GM18508 (cell line): ENCODE results near the gene XYLB.

Source experiments
- ATAC-seq: cut with Tn5 transposase; IDR thresholded peaks from one replicate; pipeline ENCODE4 v1.9.1; 2021; ENCODE audit warnings: moderate number of reproducible peaks; ENCODE audit not compliant: insufficient read depth, unreplicated experiment

XYLB gene

DNA sequence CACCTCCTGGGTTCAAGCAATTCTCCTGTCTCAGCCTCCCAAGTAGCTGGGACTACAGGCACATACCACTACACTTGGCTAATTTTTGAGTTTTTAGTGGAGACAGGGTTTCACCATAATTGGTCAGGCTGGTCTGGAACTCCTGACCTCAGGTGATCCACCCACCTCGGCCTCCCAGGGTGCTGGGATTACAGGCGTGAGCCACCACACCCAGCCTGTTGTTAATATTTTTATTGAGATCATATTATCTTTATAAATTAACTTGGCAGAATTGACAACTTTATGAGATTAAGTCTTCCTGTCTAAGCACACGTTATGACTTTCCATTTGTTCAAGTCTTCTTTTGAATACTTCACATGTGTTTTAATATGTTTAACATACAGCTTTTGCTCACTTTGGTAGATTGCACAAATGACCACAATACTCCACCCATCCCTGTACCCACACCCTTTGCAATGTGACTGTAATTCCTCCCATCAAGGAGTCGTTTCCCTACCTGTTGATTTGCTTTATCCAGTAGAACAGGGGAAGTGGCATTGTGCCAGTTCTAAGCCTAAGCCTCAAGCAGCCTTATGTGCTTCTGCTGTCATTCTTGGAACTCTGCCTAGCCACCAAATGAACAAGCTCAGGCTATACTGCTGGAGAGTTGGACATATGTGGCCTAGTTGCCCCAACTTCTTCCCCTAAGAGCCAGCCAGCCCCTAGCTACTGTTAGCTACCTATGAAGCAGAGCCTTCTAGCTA lies 8.2 kb downstream of the XYLB start:
- no peak for ATAC-seq

DNA sequence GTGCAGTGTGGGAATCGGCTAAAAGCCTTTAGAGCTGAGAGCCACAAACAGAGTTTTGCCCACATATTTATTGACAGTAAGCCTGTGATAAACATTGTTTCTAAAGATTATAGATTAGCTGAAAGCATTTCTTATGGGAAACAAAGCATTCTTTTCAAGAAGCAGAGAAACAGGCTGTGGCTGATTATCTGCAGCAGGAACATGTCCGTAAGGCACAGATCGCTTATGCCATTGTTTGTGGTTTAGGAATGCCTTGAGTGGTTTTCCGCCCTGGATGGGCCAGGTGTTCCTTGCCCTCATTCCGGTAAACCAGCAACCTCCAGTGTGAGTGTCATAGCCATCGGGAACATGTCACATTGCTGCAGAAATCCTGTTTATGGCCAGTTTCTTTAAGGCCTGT lies 12.5 kb downstream of the XYLB start:
- no peak for ATAC-seq

DNA sequence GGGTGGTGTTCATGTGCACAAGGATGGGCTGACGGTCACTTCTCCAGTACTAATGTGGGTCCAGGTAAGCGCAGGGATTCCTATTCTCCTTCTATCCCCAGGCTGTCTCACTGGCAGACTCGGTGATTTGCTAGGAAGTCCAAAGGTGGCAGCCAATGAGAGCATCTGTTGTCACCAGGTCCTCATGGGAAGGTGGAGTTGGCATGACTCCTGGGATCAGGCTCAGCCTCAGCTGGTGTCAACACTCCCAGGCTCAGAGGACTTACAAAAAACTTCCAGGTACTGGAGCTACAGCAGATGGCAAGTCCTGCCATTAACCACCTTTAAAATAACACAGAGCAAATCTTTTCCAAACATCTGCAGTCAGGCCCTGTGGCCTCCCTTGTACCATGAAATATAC lies 13.8 kb downstream of the XYLB start:
- ATAC-seq: no peak

DNA sequence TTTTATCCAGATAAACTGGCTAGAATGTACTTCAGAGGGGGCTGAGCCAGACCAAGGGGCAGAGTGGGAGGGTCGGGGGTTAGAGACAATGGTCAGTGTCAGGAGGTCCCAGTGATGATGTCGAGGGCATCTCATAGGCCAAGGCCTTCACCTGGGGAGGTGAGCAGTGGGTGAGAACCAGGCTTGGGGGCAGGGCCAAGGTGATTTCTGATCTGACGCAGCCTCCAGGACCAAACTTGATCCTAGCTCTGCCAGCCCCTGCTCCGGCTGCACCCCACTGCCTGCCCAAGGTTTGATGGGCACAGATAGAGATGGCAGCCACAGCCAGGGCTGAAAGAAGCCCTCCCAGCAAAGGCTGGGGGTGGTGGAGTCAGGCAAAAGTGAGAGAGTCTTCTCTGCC lies 14.9 kb downstream of the XYLB start:
- ATAC-seq: no peak

DNA sequence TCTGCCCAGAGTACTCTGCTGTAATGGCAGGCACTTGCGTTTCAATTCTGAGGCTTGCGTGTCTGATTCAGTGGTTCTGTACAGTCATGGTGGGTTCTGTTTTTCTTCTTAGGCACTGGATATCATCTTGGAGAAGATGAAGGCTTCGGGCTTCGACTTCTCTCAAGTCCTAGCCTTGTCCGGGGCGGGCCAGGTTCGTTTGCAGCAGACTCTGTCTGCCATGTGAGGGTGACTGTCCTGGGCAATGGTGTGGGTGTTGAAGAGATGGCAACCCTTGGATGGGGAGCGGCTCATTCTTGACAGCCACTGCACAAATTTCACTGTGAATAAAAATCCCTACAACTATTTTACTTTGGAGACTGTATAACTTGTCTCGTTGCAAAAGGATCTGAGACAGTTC lies 16.2 kb downstream of the XYLB start:
- ATAC-seq: no peak

DNA sequence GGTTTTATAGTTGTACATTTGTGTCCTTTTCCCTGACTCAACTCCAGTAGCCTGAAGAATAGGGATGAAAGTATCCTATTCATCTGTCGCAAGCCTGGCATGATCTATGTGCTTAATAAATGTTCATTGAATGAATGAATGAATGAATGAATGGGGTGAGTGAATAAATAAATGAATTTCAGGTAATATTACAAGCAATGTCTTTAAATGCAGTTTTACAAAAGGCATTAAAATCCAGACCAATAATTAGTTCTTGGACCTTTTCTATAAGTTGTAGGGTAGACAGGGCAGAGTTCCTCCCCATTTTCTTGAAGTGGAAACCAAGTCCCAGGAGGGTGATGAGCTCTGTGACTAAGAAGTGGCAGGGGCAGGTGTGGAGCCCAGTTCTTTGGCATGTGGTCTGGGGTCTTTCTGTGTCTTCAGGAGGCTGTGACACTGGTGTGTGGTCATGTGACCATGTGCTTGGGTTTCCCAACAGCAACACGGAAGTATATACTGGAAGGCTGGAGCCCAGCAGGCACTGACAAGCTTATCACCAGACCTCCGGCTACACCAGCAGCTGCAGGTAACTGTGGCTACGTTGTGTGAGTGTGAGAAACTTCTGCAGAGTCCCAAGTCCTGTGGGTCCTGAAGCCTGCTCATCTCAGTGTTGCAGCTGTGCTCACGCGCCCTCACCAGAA lies 18.3 kb downstream of the XYLB start:
- ATAC-seq: no peak

DNA sequence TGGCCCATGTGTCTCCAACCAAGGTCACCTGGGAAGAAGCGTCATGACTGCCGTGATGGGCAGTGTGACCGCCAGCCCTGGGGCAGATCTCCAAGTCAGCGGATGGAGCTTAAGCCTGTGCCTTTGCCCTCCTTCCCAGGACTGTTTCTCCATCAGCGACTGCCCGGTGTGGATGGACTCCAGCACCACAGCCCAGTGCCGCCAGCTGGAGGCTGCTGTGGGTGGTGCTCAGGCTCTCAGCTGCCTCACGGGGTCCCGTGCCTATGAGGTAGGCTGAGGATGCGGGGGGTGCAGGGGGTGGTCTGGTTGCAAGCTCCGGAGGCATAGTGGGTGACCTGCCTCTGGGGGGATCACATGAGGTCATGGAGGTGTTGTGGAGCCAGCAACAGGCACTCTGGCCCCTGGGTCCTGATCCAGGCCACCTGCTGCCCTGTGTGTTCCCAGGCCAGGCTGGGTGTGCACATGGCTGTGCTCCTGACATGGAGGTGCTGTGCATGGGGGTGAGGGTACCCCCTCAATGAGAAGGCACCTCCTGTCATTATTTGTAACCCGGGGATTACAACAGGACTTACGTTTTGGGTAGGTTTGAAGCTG lies 19.0 kb downstream of the XYLB start:
- ATAC-seq: no peak

DNA sequence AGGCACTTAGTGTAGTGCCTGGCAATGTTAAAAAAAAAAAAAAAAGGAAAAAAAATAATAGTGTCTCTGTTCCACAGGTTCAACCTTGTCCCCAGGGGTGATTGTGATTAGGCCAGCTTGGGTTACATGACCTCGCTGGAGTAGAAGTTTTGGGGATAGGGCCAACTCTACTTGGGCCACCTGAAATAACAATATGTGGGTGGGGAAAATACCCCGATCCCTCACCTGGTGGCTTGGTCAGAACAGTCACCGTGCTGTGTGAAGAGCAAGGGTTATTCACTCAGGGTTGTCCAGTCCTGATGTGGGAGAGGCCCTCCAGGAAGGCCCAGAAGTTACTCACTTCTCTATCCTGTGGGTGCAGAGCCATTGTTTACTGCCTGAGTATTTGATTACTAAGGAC lies 19.5 kb downstream of the XYLB start:
- no peak for ATAC-seq

DNA sequence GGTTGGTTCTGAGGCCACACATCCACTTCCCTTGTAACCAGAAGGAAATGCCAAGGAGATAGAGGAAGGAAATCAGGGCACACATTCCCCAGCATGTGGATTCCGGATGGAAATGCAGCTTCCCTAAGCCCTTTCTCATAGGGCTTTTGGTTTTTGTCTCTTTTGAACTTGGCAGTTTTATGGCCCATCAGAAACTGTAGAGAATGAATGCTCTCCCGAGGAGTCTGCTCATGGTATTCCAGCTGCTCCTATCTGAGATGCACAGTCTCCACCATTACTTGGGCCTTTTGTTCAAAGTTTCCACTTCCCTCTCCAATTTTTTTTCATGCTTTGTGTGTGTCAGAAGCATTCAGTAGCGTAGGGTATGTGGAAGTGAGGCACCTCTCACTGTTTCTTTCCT lies 21.2 kb downstream of the XYLB start:
- no peak for ATAC-seq

DNA sequence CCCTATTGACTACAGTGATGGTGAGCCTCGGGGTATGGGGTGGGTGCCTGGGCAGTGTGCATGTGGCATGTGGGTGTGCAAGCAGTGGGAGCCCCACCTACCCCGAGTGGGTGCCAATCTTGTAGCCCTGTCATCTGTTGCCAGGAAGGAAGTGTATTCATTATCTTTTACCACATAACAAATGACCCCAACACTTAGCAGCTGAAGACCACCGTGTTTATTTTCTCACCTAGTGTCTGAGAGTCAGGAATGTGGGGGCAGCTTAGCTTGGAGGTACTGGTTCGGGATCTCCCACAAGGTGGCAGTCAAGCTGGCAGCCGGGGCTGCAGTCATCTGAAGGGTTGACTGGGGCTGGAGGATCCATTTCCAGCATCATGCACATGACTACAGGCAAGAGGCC lies 21.7 kb downstream of the XYLB start:
- no peak for ATAC-seq

DNA sequence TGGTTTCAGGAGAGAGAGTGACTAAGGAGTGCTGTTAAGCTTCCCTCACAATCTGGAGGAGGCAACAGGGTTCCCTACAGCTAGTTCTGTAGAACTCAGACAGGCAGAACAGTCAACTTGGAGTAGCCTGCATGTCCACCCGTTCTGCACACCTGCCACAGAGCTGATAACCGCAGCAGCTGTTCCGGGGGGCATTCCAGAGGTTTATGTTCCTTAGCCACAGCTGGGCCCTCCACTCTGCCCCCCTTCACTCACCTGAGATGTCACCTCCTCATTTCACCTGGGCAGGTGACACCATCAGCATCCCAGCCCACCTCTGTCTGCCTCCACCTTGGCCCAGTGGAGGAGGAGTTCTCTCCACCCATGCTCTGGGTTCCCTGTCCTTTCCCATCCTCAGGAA lies 22.6 kb downstream of the XYLB start:
- no peak for ATAC-seq

DNA sequence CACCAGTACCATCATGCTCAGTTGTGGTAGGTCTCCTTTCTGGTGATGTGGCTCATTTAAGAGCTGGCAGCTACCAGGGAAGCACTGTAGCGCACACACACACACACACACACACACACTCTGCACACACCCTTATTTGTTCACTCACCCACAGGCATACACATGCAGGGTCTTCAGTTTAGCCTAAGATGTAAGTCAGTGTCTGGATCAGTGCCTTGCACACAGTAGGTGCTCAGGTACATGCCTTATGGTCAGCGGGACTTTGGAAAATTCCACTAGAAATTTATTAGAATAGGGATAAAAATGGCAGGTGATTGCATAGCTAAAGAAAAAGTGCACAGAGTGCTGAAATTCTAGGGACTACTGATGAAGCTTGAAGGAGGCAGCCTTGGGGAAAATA lies 23.6 kb downstream of the XYLB start:
- ATAC-seq: no peak

DNA sequence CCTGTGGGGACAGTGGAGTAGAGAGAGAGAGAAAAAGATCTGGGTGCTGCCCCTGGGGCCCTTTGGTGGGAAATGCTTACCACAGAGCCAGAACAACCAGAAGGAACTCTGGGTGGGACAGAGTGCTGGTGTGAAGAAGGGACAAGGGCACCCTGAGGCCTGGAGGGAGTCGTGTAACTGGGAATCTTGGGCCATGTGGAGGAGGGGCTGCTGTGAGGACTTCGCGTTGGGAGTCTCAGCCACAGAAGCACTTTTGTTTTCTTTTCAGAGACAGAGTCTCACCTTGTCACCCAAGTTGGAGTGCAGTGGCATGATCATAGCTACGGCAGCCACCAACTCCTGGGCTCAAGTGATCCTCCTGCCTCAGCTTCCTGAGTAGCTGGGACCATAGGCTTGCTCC lies 24.3 kb downstream of the XYLB start:
- ATAC-seq: no peak

DNA sequence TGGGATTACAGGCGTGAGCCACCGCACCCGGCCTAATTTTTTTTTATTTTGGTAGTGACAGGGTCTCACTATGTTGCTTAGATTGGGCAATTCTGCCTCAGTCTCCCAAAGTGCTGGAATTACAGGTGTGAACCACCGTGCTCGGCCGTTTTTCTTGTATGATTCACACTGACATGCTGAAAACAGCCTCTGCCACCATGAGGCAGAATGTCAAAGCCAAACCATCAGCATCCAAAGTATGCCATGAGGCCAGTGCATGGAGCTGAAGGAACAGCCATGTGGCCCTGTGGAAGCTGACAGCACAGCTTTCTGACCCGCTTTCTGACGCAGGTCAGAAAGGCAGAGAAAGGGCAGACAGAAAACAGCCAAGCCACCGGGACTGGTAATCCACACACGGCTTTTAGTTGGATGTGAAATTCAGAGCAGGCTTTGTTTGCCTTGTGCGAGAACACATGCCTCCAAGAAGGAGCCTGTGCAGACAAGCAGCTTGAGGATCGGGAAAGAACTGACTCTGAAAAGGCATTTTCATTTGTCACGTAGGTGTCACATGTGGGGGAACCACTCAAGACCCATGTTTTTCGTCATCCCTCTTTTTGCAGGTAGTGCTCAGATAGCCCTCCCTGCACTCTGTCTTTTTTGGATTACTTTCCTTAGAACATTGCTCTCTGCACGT lies 25.1 kb downstream of the XYLB start:
- no peak for ATAC-seq

DNA sequence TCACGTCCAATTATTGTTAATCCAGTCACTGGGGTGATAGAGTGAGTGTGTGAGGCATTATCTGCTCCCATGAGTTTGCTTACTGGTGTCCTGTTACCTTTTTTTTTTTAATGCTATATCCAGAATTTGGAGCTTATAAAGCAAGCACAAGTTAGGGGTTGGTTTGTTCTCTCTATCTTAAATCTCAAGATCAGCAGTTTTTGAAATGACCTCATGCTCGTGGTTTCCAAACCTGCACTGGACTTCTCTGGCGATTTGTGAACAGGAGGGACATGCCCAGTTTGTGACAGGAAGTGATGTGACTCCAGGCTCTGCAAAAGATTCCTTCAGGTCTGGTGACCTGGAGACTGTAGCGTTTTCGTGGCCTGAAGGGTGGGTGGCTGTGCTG lies 25.6 kb downstream of the XYLB start:
- no peak for ATAC-seq

DNA sequence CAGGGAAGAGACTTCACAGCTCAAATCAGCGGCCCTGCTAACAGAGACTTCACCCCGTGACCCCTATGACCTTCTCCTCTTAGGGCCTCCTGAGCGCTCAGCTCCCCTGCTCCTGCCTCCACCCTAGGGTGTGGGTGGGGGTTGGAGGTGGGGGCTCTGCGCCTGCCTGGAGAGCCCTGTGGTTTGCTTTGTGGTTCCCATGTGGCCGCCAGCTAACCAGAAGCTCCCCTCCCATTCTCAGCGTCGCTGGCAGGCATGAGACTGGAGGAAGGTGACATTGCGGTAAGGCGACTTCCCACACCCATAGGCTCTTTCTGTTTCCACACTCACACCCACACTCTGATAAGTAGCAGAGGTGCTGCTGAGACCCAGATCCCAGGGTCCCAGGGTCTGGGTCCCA lies 27.6 kb downstream of the XYLB start:
- ATAC-seq: no peak

DNA sequence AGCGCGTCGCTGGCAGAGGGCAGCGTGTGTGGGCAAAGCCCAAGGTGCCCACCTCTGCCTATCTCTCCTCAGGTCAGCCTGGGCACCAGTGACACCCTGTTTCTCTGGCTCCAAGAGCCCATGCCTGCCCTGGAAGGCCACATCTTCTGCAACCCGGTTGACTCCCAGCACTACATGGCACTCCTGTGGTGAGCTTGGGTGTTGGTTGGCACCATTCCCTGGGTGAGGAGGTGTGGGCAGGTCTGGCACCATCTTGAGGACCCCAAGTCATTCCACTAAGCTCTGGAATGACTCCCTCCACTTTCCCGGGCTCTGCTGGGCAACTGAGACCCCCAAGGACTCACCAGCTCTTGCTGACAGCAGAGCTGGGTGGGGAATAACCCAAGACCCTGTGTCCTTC lies 28.5 kb downstream of the XYLB start:
- ATAC-seq: no peak

DNA sequence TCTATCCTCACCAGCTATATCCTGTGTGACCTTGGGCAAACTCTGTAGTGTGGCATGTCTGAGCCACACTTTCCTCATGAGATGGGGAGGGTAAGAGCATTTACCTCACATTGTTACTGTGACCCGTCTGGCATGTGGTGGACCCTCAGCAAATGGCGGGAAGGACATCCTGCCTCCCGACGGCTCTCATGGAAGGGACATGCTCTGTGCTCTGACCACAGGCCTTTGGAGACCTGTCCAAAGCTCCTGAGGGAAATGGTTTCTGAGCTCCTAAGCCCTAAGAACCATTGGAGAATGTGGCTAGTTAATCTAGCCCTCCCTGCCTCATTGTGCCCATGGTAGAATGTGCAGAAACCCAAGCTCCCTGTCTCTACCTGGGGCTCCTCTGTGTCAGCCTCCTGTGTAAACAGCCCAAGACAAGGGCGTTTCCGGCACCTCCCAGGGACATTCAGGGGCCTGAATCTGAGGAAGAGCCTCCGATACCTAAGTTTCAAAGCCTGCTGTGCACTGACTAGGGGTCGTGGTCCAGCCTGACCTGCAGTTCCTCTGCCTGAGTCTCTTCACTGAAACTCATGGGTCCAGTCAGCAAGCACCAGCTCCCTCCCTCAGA lies 29.0 kb downstream of the XYLB start:
- ATAC-seq: no peak

DNA sequence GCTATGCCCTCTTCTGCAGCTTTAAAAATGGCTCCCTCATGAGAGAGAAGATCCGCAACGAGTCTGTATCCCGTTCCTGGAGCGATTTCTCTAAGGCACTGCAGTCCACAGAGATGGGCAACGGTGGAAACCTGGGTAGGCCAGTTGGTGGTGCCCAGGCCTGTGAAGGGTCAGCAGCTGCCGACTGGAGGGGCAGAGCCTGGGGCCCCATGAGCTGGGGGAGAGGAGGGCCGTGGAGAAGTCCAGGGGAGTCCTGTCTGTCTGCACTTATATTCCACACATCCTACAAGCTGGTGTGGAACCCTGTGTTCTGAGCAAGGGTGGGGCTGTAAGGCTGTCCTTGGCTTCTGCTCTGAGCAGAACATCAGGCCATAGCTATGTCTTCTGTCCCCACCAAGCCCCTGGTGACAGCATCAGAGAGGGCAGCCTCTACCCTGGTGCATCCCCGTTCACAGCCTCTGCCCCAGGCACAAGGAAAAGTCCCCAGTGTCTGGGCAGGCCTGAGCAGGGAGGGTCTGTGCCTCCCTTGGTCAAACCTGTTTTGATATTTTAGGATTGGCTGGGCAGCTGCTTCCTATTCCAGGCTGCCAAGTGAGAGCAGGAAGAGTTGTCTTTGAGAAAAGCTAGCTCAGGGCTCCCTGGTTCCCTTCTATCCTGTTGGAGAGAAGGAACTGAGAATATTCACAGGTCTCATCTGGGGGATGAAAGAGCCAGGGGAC lies 29.7 kb downstream of the XYLB start:
- ATAC-seq: no peak

DNA sequence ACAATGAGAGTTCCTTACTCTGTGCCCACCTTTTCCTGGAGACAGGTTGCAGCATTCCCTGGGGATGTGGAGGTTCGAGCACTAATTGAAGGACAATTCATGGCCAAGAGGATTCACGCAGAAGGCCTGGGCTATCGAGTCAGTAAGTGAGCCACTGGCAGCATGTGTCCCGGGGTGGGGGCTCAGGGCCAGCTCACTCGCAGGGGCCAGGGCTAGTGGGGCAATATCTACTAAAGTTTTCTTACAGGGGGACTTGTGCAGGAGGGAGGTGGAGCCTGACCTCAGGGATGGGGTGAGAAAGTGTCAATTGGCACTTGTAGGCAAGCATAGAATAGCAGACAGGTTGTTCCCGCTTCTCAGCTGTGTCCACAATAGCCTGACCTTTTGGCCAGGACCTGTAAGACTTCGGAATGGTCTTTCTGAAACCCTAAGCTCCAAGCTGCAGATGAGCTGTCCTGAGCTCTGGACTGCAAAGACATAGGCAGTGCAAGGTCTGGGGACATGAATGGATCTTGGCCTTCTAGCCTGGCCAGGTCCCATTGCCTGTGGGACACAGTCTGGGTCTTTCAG lies 32.7 kb downstream of the XYLB start:
- ATAC-seq: no peak
